ENCODE results near the gene MTMR1.

MTMR1 gene

DNA sequence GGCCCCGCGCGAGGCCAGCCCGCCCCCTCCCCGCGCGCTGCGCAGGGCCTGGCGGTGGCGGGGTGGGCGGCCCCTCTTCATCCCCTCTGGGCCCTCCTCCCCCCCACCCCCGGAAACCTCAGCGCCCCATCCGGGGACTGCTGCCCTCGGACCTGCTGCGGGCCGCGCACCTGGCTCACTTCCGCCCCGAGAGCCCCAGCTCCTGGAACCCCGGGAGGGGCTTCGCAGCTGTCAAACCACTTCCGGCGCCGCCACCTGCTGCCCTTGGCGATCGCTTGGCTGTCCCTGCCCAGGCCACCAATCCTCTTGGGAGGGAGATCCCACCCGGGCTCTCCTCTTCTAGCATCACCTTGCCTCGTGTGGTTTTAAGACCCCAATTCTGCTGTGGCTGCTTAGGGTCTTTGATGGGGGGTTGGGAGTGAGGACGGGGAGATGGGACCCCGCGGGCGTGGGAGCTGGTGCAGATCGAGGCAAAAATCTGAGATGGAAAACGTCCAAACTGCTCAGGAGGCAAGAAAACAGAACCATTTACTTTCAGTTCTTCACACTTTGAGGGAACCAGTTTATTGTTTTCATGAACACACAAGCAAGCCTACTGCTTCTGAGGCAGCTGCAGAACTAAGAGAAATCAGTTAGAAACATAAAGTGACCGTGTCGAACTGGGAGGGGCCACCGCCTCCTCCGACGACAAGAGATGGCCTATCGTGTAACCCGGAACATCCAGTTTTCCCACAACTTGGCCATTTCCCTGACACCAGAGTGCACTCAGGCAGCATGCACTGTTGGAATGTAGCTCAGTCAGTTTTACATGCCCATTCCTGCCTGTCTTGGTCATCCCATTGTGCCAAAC, 754 bp downstream of the MTMR1 start:
- no peaks in the 10 kb centered on the region for H3K36me3 ChIP-seq (replicated peaks)
- TF ChIP-seq, protein P1, sequence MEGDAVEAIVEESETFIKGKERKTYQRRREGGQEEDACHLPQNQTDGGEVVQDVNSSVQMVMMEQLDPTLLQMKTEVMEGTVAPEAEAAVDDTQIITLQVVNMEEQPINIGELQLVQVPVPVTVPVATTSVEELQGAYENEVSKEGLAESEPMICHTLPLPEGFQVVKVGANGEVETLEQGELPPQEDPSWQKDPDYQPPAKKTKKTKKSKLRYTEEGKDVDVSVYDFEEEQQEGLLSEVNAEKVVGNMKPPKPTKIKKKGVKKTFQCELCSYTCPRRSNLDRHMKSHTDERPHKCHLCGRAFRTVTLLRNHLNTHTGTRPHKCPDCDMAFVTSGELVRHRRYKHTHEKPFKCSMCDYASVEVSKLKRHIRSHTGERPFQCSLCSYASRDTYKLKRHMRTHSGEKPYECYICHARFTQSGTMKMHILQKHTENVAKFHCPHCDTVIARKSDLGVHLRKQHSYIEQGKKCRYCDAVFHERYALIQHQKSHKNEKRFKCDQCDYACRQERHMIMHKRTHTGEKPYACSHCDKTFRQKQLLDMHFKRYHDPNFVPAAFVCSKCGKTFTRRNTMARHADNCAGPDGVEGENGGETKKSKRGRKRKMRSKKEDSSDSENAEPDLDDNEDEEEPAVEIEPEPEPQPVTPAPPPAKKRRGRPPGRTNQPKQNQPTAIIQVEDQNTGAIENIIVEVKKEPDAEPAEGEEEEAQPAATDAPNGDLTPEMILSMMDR (IDR thresholded peaks at IDR 0.05; ENCODE audit: low read depth, low read length, missing control alignments) = no peak
- H3K27me3 ChIP-seq (replicated peaks) = no peaks in the 10 kb centered on the region
- H3K4me3 ChIP-seq (ENCODE audit: low read depth, low read length) = peak overlapping the region; percentile 59
- peak overlapping the region; percentile 73 for H3K27ac ChIP-seq
- in situ Hi-C loops (cut with HindIII; ENCODE audit: low pct_ligation_motif_present, low sequenced_read_pairs) = no loop called here
- DNase-seq = peak; percentile 63

DNA sequence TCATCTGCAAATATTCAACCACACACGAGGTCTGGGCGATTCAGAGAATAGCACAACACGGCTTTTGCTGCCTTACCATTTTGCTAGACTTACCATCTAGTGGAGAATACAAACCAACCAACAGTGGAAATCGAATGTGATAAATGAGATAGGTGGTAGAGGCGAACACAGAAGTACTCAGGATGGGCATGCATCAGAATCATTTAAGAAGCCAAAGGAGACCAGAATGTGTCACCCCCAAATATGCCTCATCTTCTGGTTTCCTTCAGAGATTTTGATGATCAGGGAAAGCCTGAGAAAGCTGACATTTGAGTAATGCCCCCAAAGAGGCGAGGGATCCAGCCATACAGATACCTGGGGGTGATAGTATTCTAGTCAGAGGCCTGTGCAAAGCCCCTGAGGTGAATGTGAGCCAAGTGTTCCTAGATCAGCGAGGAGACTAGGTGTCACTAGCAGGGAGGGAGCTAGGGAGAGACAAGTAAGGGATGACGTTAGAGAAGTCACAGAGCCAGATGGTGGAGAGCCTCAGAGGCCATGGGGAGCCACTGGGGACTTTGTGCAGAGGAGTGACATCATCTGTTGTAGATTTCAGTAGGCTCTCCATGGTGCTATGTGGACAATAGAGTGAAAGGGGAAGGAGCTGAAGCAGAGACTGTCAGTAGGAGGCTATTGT, 1.7 kb downstream of the MTMR1 start:
- in situ Hi-C loops (cut with HindIII; ENCODE audit: low pct_ligation_motif_present, low sequenced_read_pairs) = no loop called here
- no peak for DNase-seq
- Histone ChIP-seq H3K27ac (peak overlapping the region; percentile 73), H3K27me3 (replicated peaks) (no peaks in the 10 kb centered on the region), H3K4me3 (ENCODE audit: low read depth, low read length) (no peak overlapping the region), H3K36me3 (replicated peaks) (no peaks in the 10 kb centered on the region)
- TF ChIP-seq, protein P1 (IDR thresholded peaks at IDR 0.05; ENCODE audit: low read depth, low read length, missing control alignments) = no peak

DNA sequence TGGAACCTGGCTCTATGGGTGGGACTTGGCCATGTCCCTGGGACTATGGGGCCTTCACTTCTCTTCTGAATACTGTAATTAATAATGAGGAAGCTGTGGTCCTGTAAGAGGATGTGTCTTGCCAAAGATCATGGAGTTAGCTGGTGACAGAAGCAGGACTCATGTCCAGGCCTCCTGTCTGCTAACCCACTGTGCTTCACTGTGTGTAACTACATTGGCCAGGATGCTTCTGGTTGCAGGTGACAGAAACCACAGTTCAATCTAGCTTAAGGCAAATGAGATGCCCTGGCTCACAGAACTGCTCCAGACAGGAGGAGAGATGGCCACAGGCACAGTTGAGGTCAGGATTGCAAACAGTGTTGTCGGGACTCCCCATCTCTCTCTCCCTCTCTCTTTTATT, 3.1 kb downstream of the MTMR1 start:
- H3K4me3 ChIP-seq (ENCODE audit: low read depth, low read length) = no peak overlapping the region
- no peaks in the 10 kb centered on the region for H3K27me3 ChIP-seq (replicated peaks)
- TF ChIP-seq, protein P1 (IDR thresholded peaks at IDR 0.05; ENCODE audit: low read depth, low read length, missing control alignments) = no peak
- H3K36me3 ChIP-seq (replicated peaks) = no peaks in the 10 kb centered on the region
- no peak for DNase-seq
- in situ Hi-C loops (cut with HindIII; ENCODE audit: low pct_ligation_motif_present, low sequenced_read_pairs) = no loop called here
- no peak overlapping the region for H3K27ac ChIP-seq

DNA sequence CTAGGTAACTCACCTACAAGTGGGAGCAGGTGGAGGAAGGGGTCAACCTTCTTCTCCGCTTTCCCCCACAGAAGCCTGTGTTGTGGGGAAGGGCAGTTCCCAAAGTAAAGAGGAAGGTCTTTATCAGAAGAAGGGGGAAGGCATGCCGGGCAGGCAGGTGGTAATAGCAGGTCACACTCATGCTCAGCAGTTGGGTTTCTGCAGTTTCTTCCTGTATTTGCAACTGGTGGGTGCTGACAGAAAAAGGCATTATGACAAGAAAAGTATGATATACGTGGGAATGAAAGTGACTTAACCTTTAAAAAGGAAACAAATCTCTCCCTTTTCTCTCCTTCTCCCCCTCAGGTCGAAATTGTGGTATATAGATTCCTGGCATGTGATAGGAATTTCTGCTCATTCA, 3.7 kb downstream of the MTMR1 start:
- Histone ChIP-seq H3K27me3 (replicated peaks) (no peaks in the 10 kb centered on the region), H3K36me3 (replicated peaks) (no peaks in the 10 kb centered on the region), H3K27ac (no peak overlapping the region), H3K4me3 (ENCODE audit: low read depth, low read length) (no peak overlapping the region)
- no peak for DNase-seq
- in situ Hi-C loops (cut with HindIII; ENCODE audit: low pct_ligation_motif_present, low sequenced_read_pairs) = no loop called here
- TF ChIP-seq, protein P1 (IDR thresholded peaks at IDR 0.05; ENCODE audit: low read depth, low read length, missing control alignments) = no peak

DNA sequence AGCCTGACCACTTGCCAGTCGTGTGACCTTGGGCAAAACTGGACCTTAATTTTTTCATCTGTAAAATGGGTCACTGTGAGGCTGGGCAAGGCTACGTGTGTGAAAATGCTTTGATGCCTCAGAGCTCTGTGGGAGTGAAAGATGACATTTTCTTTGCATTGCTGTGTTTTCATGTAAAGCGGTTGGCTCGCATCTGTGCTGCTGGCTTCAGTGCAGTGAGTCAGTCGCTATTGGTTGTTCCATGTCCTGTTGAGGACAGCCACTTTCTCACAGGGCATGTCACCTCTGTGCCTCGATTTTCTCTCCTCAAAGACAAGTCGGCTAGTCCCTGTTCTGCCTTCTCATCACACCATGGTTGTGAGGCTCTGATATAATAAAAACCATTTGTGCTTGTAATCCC, 4.4 kb downstream of the MTMR1 start:
- TF ChIP-seq, protein P1 (IDR thresholded peaks at IDR 0.05; ENCODE audit: low read depth, low read length, missing control alignments) = no peak
- H3K36me3 ChIP-seq (replicated peaks) = no peaks in the 10 kb centered on the region
- in situ Hi-C loops (cut with HindIII; ENCODE audit: low pct_ligation_motif_present, low sequenced_read_pairs) = no loop called here
- no peaks in the 10 kb centered on the region for H3K27me3 ChIP-seq (replicated peaks)
- no peak for DNase-seq
- no peak overlapping the region for H3K27ac ChIP-seq
- no peak overlapping the region for H3K4me3 ChIP-seq (ENCODE audit: low read depth, low read length)

Measured in brain microvascular endothelial cell (primary cell).